GM19395 (cell line): ENCODE data around the gene OST4.

ENCODE experiments used
- ATAC-seq: cut with Tn5 transposase; IDR thresholded peaks from one replicate; pipeline ENCODE4 v1.9.1; 2021; ENCODE audit warnings: mild to moderate bottlenecking, moderate library complexity; ENCODE audit not compliant: unreplicated experiment

OST4 gene

GRCh38 chr2:27093430-27094352, 22.2 kb upstream of the OST4 start:
- no peak for ATAC-seq

GRCh38 chr2:27092696-27093429, 21.4 kb upstream of the OST4 start:
- ATAC-seq, result no peak

- ATAC-seq, result no peak
Observed at GRCh38 chr2:27091746-27092695, 20.6 kb upstream of the OST4 start.

- ATAC-seq, result no peak
Observed at GRCh38 chr2:27089111-27089954, 17.9 kb upstream of the OST4 start.

- no peak for ATAC-seq
Observed at GRCh38 chr2:27088634-27089033, 17.2 kb upstream of the OST4 start.

- ATAC-seq, result no peak
Observed at GRCh38 chr2:27087823-27088410, 16.5 kb upstream of the OST4 start.

GRCh38 chr2:27086724-27087593, 15.5 kb upstream of the OST4 start, which contains the start of gene KHK:
TSS of gene KHK (plus strand) at chr2:27086772. CDS start at chr2:27087260, 488 bp downstream.
- ATAC-seq, result peak; percentile 28

GRCh38 chr2:27086090-27086723, 14.8 kb upstream of the OST4 start:
- peak; percentile 77 for ATAC-seq

GRCh38 chr2:27085673-27086089, 14.2 kb upstream of the OST4 start:
- ATAC-seq, result no peak

- ATAC-seq, result no peak
Observed at GRCh38 chr2:27085062-27085672, 13.7 kb upstream of the OST4 start.

- ATAC-seq, result no peak
Observed at GRCh38 chr2:27084297-27085061, 13.0 kb upstream of the OST4 start.

GRCh38 chr2:27083410-27084296, 12.2 kb upstream of the OST4 start:
- ATAC-seq, result no peak

- ATAC-seq, result no peak
Observed at GRCh38 chr2:27082773-27083409, 11.4 kb upstream of the OST4 start.

GRCh38 chr2:27081984-27082772, 10.7 kb upstream of the OST4 start:
- no peak for ATAC-seq

- ATAC-seq, result no peak
Observed at GRCh38 chr2:27080603-27080936, 9.1 kb upstream of the OST4 start.
